ENCODE data around the gene B3GLCT. TPM values are rescaled to one million over a fixed set of nuclear protein-coding genes. Genes with fewer than 3 reads are reported as not detected.
A peak's percentile ranks its signal among the peaks of the same experiment; 100 is the strongest.

B3GLCT gene
- total RNA-seq, 1 donor from 2014 or later, result 16.5 TPM

DNA sequence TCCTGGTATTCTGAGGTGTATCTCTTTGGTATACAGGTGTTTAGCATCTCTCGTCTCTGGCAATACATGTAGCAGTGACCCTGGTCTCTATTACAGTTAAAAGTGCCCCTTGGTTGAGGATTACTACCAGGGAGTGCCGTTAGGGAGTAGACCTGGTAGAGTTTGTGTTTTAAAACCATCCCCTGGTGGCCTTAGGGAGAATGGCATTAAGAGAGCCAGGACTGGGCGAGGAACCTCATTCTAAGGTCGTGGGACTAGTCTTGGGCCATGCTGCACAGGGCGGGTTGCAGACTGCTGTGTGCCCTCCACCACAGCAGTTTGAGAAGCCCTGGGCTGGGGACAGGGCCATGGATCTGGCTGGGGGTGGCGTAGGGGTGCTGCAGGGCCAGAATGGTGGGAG, 35.0 kb downstream of the B3GLCT start:
- Mint-ChIP-seq H3K27ac (no peak overlapping the region), H3K4me1 (ENCODE audit: unreplicated experiment) (peaks cover 6% of the 10 kb centered on the region), H3K9me3 (no peaks in the 10 kb centered on the region), H3K4me3 (no peak overlapping the region), H3K36me3 (peaks cover 15% of the 10 kb centered on the region), H3K27me3 (no peaks in the 10 kb centered on the region)
- DNase-seq (ENCODE audit: extremely low spot score, unreplicated experiment), result no peak
- TF ChIP-seq, protein P1, sequence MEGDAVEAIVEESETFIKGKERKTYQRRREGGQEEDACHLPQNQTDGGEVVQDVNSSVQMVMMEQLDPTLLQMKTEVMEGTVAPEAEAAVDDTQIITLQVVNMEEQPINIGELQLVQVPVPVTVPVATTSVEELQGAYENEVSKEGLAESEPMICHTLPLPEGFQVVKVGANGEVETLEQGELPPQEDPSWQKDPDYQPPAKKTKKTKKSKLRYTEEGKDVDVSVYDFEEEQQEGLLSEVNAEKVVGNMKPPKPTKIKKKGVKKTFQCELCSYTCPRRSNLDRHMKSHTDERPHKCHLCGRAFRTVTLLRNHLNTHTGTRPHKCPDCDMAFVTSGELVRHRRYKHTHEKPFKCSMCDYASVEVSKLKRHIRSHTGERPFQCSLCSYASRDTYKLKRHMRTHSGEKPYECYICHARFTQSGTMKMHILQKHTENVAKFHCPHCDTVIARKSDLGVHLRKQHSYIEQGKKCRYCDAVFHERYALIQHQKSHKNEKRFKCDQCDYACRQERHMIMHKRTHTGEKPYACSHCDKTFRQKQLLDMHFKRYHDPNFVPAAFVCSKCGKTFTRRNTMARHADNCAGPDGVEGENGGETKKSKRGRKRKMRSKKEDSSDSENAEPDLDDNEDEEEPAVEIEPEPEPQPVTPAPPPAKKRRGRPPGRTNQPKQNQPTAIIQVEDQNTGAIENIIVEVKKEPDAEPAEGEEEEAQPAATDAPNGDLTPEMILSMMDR (conservative IDR thresholded peaks at IDR 0.05), result peak; percentile 49

DNA sequence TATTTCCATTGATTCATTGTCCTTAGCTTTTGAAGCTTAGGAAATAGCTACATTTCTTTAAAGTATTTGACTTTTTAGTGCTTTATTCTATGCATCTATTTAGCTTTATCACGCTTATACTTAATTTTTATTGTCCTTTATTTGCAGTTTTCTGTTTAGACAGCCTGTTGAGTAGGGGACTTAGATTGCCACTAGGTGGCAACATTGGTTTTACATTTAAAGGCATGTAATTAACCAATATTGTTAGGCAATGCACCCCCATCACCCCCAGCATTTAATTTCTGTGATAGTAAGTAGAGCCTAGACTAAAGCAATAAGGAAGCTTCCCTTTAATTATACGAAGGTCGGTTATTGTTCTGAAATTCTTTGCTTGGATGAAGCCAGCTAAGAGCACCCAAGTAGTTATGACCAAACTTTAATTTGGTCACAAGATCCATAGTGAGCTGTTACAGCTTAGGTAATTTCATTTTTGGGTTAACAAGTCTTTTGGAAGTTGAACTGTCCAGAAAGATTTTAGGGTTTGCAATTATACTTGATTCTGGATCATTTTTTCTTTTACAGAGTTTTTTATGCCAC, 36.5 kb downstream of the B3GLCT start:
- no peaks in the 10 kb centered on the region for H3K9me3 Mint-ChIP-seq
- no peak for DNase-seq (ENCODE audit: extremely low spot score, unreplicated experiment)

GRCh38 chr13:31240921-31241320, 41.1 kb downstream of the B3GLCT start:
- Mint-ChIP-seq H3K36me3 (peaks cover 3% of the 10 kb centered on the region), H3K4me1 (ENCODE audit: unreplicated experiment) (peaks cover 10% of the 10 kb centered on the region), H3K9me3 (no peaks in the 10 kb centered on the region), H3K4me3 (no peak overlapping the region), H3K27me3 (no peaks in the 10 kb centered on the region), H3K27ac (no peak overlapping the region)
- TF ChIP-seq, protein P1 (conservative IDR thresholded peaks at IDR 0.05), result no peak
- no peak for DNase-seq (ENCODE audit: extremely low spot score, unreplicated experiment)

More for the DNA sequence above, 36.5 kb downstream of the B3GLCT start:
- TF ChIP-seq, protein P1 (conservative IDR thresholded peaks at IDR 0.05), result peak; percentile 90
- Mint-ChIP-seq H3K4me3 (no peak overlapping the region), H3K27me3 (no peaks in the 10 kb centered on the region), H3K4me1 (ENCODE audit: unreplicated experiment) (peaks cover 6% of the 10 kb centered on the region), H3K27ac (no peak overlapping the region), H3K36me3 (peaks cover 8% of the 10 kb centered on the region)

- no peak overlapping the region for H3K27ac Mint-ChIP-seq
- H3K27me3 Mint-ChIP-seq, result no peaks in the 10 kb centered on the region
- H3K4me1 Mint-ChIP-seq (ENCODE audit: unreplicated experiment), result peaks cover 10% of the 10 kb centered on the region
- peaks cover 3% of the 10 kb centered on the region for H3K36me3 Mint-ChIP-seq
- TF ChIP-seq, protein P1 (conservative IDR thresholded peaks at IDR 0.05), result no peak
- H3K4me3 Mint-ChIP-seq, result no peak overlapping the region
- H3K9me3 Mint-ChIP-seq, result no peaks in the 10 kb centered on the region
- no peak for DNase-seq (ENCODE audit: extremely low spot score, unreplicated experiment)
Observed at GRCh38 chr13:31242367-31242766, 42.6 kb downstream of the B3GLCT start.

DNA sequence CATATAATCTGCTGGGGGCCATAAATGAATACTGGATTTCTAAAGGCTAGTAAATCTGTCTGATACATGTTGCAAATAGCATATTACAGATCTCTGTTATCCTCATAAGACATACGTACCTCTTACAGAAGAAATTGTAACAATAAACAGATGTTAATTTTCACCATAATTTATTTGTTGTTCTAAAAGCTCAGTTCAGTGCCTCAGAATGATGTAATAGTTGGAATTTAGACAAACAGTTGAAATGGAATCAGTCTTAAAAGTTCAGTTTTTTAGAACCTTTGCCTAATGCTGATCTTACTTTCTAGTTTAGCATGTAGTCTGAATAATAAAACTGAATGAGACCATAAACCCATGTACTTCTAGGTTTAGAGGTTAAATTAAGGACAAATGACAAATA, 43.1 kb downstream of the B3GLCT start:
- Mint-ChIP-seq H3K27me3 (no peaks in the 10 kb centered on the region), H3K36me3 (peaks cover 3% of the 10 kb centered on the region), H3K4me3 (no peak overlapping the region), H3K27ac (no peak overlapping the region), H3K4me1 (ENCODE audit: unreplicated experiment) (peaks cover 10% of the 10 kb centered on the region), H3K9me3 (no peaks in the 10 kb centered on the region)
- no peak for DNase-seq (ENCODE audit: extremely low spot score, unreplicated experiment)
- TF ChIP-seq, protein P1 (conservative IDR thresholded peaks at IDR 0.05), result no peak

All from type B pancreatic cell (in vitro differentiated cells).